GM10266 (cell line): Measurements from ENCODE around the gene DPY19L3.

Experiments
- DNase-seq: peaks from one replicate; pipeline ENCODE4 v3.0.0; 2012; ENCODE audit errors: extremely low spot score
- TF ChIP-seq, protein P1 (sequence below): IDR thresholded peaks from 2 replicates; pipeline ENCODE4 v1.5.1; 2012; ENCODE audit warnings: mild to moderate bottlenecking, low read depth; ENCODE audit not compliant: control insufficient read depth, insufficient read depth; ENCODE audit errors: missing control alignments

Gene DPY19L3

DNA sequence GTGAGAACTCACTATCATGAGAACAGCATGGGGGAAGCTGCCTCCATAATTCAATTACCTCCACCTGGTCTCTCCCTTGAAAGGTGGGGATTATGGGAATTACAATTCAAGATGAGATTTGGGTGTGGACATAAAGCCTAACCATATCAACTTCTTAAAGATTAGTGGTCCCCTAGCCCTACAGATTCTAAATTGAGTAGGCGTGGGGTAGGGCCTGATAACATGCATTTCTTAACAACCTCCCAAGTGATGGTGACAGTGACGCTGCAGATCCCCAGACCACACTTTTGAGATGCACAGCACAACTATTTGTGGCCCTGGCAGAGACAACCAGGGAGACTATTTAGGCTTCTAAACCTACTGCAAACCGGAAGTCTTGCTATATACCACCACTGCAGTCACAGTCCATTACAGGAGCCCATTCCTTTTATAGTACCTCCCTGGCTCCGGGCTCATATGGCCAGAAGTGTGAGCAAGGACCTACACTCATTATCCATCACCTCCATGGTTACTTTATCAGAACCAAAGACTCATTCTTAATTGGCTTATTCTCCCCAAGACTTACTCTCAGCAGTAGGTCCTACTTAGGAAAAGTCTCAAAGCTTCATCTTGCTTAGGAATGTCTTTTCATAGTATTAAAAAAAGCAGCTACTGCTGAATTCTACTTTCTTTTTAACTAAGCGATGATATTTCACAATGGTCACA lies 2.1 kb upstream of the DPY19L3 start:
- TF ChIP-seq, protein P1, sequence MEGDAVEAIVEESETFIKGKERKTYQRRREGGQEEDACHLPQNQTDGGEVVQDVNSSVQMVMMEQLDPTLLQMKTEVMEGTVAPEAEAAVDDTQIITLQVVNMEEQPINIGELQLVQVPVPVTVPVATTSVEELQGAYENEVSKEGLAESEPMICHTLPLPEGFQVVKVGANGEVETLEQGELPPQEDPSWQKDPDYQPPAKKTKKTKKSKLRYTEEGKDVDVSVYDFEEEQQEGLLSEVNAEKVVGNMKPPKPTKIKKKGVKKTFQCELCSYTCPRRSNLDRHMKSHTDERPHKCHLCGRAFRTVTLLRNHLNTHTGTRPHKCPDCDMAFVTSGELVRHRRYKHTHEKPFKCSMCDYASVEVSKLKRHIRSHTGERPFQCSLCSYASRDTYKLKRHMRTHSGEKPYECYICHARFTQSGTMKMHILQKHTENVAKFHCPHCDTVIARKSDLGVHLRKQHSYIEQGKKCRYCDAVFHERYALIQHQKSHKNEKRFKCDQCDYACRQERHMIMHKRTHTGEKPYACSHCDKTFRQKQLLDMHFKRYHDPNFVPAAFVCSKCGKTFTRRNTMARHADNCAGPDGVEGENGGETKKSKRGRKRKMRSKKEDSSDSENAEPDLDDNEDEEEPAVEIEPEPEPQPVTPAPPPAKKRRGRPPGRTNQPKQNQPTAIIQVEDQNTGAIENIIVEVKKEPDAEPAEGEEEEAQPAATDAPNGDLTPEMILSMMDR: no peak
- DNase-seq: no peak

DNA sequence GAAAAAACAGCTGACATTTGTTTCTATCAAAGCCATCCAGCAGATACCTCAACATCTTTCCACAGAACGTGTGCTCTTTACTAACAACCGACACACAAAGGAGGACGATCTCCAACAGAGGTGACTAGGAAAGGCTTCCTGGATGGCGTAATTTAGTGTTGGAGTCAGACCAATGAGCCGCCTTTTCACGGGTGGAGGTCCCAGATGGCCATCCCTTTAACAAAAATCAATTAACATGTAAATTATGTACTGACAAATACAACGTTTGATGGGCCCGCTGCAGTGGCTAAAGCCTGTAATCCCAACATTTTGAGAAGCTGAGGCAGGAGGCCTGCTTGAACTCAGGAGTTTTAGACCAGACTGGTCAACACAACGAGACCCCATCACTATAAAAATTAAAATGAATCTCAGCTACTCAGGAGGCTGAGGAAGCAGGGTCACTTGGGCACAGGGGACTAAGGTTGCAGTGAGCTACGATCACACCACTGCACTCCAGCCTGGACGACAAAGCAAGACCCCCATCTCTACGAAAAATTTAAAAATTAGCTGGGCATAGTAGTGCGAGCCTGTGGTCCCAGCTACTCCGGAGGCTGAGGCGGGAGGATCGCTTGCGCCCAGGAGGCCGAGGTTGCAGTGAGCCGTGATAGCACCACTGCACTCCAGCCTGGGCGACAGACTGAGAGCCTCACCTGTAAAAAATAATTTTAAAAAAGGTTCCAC lies 1.2 kb upstream of the DPY19L3 start:
- TF ChIP-seq, protein P1: no peak
- no peak for DNase-seq

DNA sequence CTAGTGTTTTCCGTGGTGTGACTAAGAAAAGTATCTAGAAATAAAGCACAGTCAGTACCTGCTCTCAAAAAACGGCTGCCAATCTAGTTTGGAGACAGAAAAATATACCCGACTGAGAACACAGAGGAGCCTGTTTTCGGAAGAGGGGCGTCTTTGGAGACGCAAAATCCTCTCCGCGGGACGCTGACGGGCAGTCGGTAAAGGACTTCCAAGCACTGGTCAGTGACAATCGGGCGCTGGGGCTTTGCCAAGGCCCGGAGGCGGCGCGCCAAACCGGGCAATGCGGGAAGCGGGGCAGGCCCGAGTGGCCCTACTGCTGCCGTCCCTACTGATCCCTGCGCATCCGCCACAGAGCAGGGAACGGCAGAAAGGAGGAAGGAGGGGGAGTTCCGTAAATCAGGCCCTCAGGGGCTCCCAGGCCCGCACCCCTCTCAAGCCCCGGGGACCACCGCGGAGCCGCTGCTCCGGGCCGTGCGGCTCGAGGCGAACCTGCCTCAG lies 588 bp upstream of the DPY19L3 start:
- TF ChIP-seq, protein P1: no peak
- peak; percentile 22 for DNase-seq

DNA sequence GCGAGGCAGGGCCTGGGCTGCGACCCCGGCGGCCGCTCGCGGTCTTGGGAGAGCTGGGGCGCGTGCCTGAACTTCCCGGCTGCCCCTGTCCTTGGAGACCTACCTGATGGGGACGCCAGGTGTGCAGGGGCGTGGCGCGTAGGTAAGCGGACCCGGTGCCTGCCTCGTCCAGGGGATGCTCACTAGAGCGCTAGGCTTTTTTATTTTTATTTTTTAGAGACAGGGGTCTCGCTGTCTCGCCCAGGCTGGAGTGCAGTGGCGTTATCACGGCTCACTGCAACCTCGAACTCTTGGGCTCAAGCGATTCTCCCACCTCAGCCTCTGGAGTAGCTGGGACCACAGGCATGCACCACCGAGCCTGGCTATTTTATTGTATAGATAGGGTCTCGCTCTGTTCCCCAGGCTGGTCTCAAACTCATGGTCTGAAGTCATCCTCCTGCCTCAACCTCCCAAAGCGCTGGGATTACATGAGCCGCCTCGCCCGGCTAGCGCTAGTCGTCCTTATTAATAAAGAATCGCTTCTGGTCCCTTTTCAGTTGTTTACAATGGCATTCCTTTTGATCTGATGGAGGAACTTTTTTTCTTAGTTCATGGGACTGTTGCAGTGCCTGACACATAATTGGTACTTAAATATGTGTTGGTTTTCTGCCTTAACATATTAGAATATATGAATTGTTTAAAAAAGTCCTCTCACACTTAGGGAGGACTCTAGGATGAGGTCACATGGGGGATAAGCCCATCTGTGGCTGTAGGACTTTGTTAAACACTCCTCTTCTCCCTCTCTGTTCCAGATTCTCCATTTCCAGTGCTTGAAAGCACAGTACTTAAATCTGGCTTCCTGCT lies 812 bp downstream of the DPY19L3 start:
- no peak for DNase-seq
- TF ChIP-seq, protein P1: no peak

DNA sequence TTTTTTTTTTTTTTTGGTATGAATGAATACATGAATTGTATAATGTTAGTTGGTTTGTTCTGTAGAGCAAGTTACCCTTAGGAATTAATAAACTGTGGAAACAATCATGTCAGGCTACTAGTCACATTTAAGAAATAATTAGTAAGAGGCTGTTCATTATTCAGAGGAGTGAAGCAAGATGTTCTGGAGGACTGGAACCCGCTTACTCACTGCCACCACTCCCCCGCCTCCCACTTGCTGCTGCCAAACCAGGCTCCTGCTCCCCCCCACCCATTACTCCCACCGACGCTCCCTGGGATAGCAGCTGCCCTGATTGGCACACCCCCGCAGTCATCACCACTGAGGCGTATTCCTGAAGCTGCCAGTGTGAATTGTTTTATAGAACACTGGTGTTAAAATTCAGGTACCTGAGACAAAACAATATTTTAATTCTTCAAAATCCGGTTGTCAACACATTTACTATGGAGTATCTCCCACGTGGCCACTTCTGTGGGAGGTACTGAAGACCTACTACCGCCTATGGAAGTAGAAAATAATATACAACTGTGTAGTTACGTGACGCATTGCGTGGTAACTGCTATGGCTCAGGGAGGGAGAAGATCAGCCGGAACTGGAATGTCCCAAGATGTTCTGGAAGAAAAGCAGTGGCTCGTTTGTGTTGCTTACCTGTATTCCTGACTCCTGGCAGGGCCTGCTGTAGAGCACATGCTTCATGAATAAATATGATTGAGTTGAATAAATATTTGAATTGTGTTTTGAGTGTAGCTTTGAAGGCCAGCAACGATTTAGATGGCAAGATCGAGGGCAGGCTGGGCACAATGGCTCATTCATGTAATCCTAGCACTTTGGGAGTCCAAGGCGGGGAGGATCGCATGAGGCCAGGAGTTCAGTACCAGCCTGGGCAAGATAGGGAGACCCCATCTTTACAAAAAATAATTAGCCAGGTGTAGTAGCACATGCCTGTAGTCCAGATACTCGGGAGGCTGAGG lies 1.7 kb downstream of the DPY19L3 start:
- TF ChIP-seq, protein P1: no peak
- no peak for DNase-seq

DNA sequence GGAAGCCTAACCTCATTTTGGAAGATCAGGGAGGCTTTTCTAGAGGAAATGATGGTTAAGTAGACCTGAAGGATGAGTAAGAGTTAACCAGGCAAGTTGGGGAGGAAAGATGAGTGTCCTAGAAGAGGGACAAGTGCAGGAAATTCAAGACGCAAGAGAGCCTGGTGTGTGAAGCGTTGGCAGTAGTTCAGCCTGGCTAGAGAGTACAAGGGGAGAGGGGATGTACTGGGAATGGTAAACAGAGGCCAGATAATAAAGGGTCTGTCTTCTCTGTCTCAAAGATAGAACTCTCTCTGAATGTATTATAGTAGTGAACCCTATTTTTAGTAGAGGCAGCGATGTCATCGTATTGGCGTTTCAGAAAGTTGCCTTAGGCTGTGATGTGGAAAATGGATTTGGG lies 9.7 kb downstream of the DPY19L3 start:
- no peak for DNase-seq
- TF ChIP-seq, protein P1: no peak
